ENCODE data around the gene OMD. TPM values are rescaled to one million over a fixed set of nuclear protein-coding genes. Genes with fewer than 3 reads are reported as not detected.

The OMD gene
- polyA plus RNA-seq, 1 of the 3 experiments (the other 2 are of a cell fraction): not detected

GRCh38 chr9:92385477-92385876, 38.8 kb downstream of the OMD start:
- Histone ChIP-seq H2AFZ (ENCODE audit: low read depth) (peak overlapping the region; percentile 19; the same call in 1 of the 2 replicates), H3F3A (replicated peaks; ENCODE audit: insufficient read depth) (peaks cover 15% of the 10 kb centered on the region), H3K27me3 (ENCODE audit: insufficient read depth) (no peaks in the 10 kb centered on the region), H3K4me3 (ENCODE audit: low read depth in 2 of 2, low read length in 1 of 2) (no peak overlapping the region), H3K27ac (ENCODE audit: low read depth in 2 of 2, low read length in 1 of 2) (peak overlapping the region; percentile 65 to 80), H3K9me2 (no peaks in the 10 kb centered on the region), H3K36me3 (replicated peaks in 1 of 2; ENCODE audit: control insufficient read depth in 1 of 2, insufficient read depth in 2 of 2, low read length in 1 of 2) (no peaks in the 10 kb centered on the region), H4K20me1 (ENCODE audit: insufficient read depth) (no peaks in the 10 kb centered on the region), H3K9ac (no peak overlapping the region), H3K9me3 (no peaks in the 10 kb centered on the region), H3K4me2 (no peak overlapping the region), H3K79me2 (ENCODE audit: insufficient read depth) (no peaks in the 10 kb centered on the region), H3K4me1 (ENCODE audit: control insufficient read depth in 1 of 2, insufficient read depth in 2 of 2, low read depth in 1 of 2, low read length in 1 of 2) (peaks cover 4 to 19% of the 10 kb centered on the region in 2 experiments; a peak in 3 of 4 replicates)
- WGBS (ENCODE audit: low lambda C conversion rate): 57% methylated on average over 6 of the region's 6 CpGs
- DNase-seq: no peak
- ChIA-PET CTCF (interaction anchor here (0.6 kb wide), 1 partner anchor 98 kb away, joined by 3 read pairs; no protein-coding TSS in a partner anchor), POLR2A (no interaction called here)
- TF ChIP-seq SMC3 (IDR thresholded peaks at IDR 0.05; ENCODE audit: low read depth, low read length) (no peak), GATA2 (CRISPR knock-in tag; IDR thresholded peaks at IDR 0.05) (no peak), FOXJ3 (CRISPR knock-in tag; IDR thresholded peaks at IDR 0.05) (no peak), SIN3A (IDR thresholded peaks at IDR 0.05; ENCODE audit: borderline replicate concordance, low read depth, low read length) (no peak)

- no peak overlapping the region for H3K4me2 ChIP-seq
- peak overlapping the region; percentile 19; the same call in 1 of the 2 replicates for H2AFZ ChIP-seq (ENCODE audit: low read depth)
- 57% methylated on average over 3 of the region's 3 CpGs for WGBS (ENCODE audit: low lambda C conversion rate)
- H3F3A ChIP-seq (replicated peaks; ENCODE audit: insufficient read depth): peaks cover 17% of the 10 kb centered on the region
- H4K20me1 ChIP-seq (ENCODE audit: insufficient read depth): no peaks in the 10 kb centered on the region
- POLR2A ChIA-PET: no interaction called here
- H3K27ac ChIP-seq (ENCODE audit: low read depth in 2 of 2, low read length in 1 of 2): peak overlapping the region; percentile 65 to 80; a peak in 3 of 4 replicates
- no peaks in the 10 kb centered on the region for H3K9me2 ChIP-seq
- no peak overlapping the region for H3K4me3 ChIP-seq (ENCODE audit: low read depth in 2 of 2, low read length in 1 of 2)
- no peaks in the 10 kb centered on the region for H3K79me2 ChIP-seq (ENCODE audit: insufficient read depth)
- H3K9me3 ChIP-seq: no peaks in the 10 kb centered on the region
- CTCF ChIA-PET: interaction anchor here (0.6 kb wide), 1 partner anchor 98 kb away, joined by 3 read pairs; no protein-coding TSS in a partner anchor
- no peak overlapping the region for H3K9ac ChIP-seq
- TF ChIP-seq FOXM1 (IDR thresholded peaks at IDR 0.05; ENCODE audit: low read depth) (no peak), USF1 (IDR thresholded peaks at IDR 0.05; ENCODE audit: borderline replicate concordance, low read depth) (no peak), EZH2phosphoT487 (IDR thresholded peaks at IDR 0.05; ENCODE audit: borderline replicate concordance, low read depth) (no peak), CHD2 (IDR thresholded peaks at IDR 0.05; ENCODE audit: low read length, partially characterized antibody) (no peak), ELF1 (IDR thresholded peaks at IDR 0.05) (no peak), USF2 (IDR thresholded peaks at IDR 0.05; ENCODE audit: borderline replicate concordance, low read depth, low read length) (no peak), FOSL2 (IDR thresholded peaks at IDR 0.05; ENCODE audit: borderline replicate concordance, low read depth) (no peak), POLR2AphosphoS5 (IDR thresholded peaks at IDR 0.05; ENCODE audit: low read depth, low read length) (no peak)
- no peaks in the 10 kb centered on the region for H3K36me3 ChIP-seq (replicated peaks in 1 of 2; ENCODE audit: control insufficient read depth in 1 of 2, insufficient read depth in 2 of 2, low read length in 1 of 2)
- no peak for DNase-seq
- no peaks in the 10 kb centered on the region for H3K27me3 ChIP-seq (ENCODE audit: insufficient read depth)
- peaks cover 4 to 20% of the 10 kb centered on the region in 2 experiments; a peak in 3 of 4 replicates for H3K4me1 ChIP-seq (ENCODE audit: control insufficient read depth in 1 of 2, insufficient read depth in 2 of 2, low read depth in 1 of 2, low read length in 1 of 2)
Measured at GRCh38 chr9:92385001-92385400, 39.3 kb downstream of the OMD start.

Measured in SK-N-SH (cell line).